Motor neuron (in vitro differentiated cells): ENCODE data around the gene HSD3B7. TPM values are rescaled to one million over a fixed set of nuclear protein-coding genes. Genes with fewer than 3 reads are reported as not detected.

Experiments used
- total RNA-seq, 8 experiments: library from RNA; unstranded; fragments of 300-600 nt; gene quantifications; 2 replicates each; pipeline versions ENCODE4 v1.2.3 to v1.2.4, GENCODE V29; 2022

Gene HSD3B7
- total RNA-seq, 8 experiments from 2014 or later: 0.67 to 68.7 (median 1.6) TPM

Other genes starting within 250 kb of the HSD3B7 start
- gene PHKG2, start 236.8 kb upstream of the HSD3B7 start, total RNA-seq: 10 to 100 TPM; 12.0 to 35.7 (median 18.6) TPM
- 10 to 100 TPM in 5 of 8 experiments, 1 to 10 TPM in 3; 4.5 to 24.1 (median 11.4) TPM for gene CFAP119, start 223.1 kb upstream of the HSD3B7 start, total RNA-seq
- 100 to 1,000 TPM in 2 of 8 experiments, 10 to 100 TPM in 6; 65.9 to 124 (median 90.3) TPM for gene RNF40, start 222.9 kb upstream of the HSD3B7 start, total RNA-seq
- gene ZNF629, start 198.0 kb upstream of the HSD3B7 start, total RNA-seq: 10 to 100 TPM in 7 of 8 experiments, 1 to 10 TPM in 1; 7.9 to 32.4 (median 21.1) TPM
- gene BCL7C, start 91.1 kb upstream of the HSD3B7 start, total RNA-seq: 10 to 100 TPM; 16.7 to 40.3 (median 20.5) TPM
- gene CTF1, start 88.6 kb upstream of the HSD3B7 start, total RNA-seq: 1 to 10 TPM in 2 of 8 experiments, under 1 TPM in 6; 0.38 to 2.9 (median 0.66) TPM
- gene FBXL19, start 61.6 kb upstream of the HSD3B7 start, total RNA-seq: 10 to 100 TPM; 10.4 to 49.8 (median 31.4) TPM
- 10 to 100 TPM in 3 of 8 experiments, 1 to 10 TPM in 5; 4.4 to 37.4 (median 6.8) TPM for gene ORAI3, start 36.1 kb upstream of the HSD3B7 start, total RNA-seq
- gene SETD1A, start 27.5 kb upstream of the HSD3B7 start, total RNA-seq: 10 to 100 TPM in 2 of 8 experiments, 1 to 10 TPM in 6; 3.5 to 17.0 (median 6.6) TPM
- 10 to 100 TPM in 4 of 8 experiments, 1 to 10 TPM in 2, under 1 TPM in 2; 0.45 to 20.9 (median 10.0) TPM for gene STX1B, start 25.4 kb downstream of the HSD3B7 start, total RNA-seq
- gene STX4, start 48.4 kb downstream of the HSD3B7 start, total RNA-seq: 10 to 100 TPM; 14.0 to 47.5 (median 24.3) TPM
- 10 to 100 TPM in 3 of 8 experiments, 1 to 10 TPM in 5; 7.5 to 17.6 (median 9.1) TPM for gene ZNF668, start 89.0 kb downstream of the HSD3B7 start, total RNA-seq
- gene ZNF646, start 89.2 kb downstream of the HSD3B7 start, total RNA-seq: 10 to 100 TPM in 7 of 8 experiments, 1 to 10 TPM in 1; 9.8 to 23.0 (median 12.6) TPM
- gene PRSS53, start 103.7 kb downstream of the HSD3B7 start, total RNA-seq: 1 to 10 TPM in 7 of 8 experiments, under 1 TPM in 1; 0.36 to 6.0 (median 3.5) TPM
- 100 to 1,000 TPM in 1 of 8 experiments, 10 to 100 TPM in 7; 53.8 to 109 (median 72.4) TPM for gene VKORC1, start 109.6 kb downstream of the HSD3B7 start, total RNA-seq
- 10 to 100 TPM; 14.1 to 46.8 (median 19.6) TPM for gene BCKDK, start 123.2 kb downstream of the HSD3B7 start, total RNA-seq
- gene KAT8, start 132.5 kb downstream of the HSD3B7 start, total RNA-seq: 10 to 100 TPM; 27.9 to 64.3 (median 54.0) TPM
- 1 to 10 TPM in 1 of 8 experiments, under 1 TPM in 6, not detected in 1; 0.21 to 1.1 (median 0.55) TPM for gene PRSS8, start 150.5 kb downstream of the HSD3B7 start, total RNA-seq
- 1 to 10 TPM in 3 of 8 experiments, under 1 TPM in 5; 0.36 to 3.8 (median 0.82) TPM for gene PRSS36, start 164.9 kb downstream of the HSD3B7 start, total RNA-seq
- 100 to 1,000 TPM in 3 of 8 experiments, 10 to 100 TPM in 5; 31.7 to 375 (median 75.1) TPM for gene FUS, start 194.9 kb downstream of the HSD3B7 start, total RNA-seq
- gene PYCARD, start 217.6 kb downstream of the HSD3B7 start, total RNA-seq: 10 to 100 TPM in 2 of 8 experiments, 1 to 10 TPM in 2, under 1 TPM in 4; 0.43 to 45.6 (median 1.2) TPM
- gene TRIM72, start 228.9 kb downstream of the HSD3B7 start, total RNA-seq: under 1 TPM in 7 of 8 experiments, not detected in 1; 0.05 to 0.57 (median 0.13) TPM
- under 1 TPM in 4 of 8 experiments, not detected in 4; 0.22 to 0.52 (median 0.39) TPM for gene PYDC1, start 231.9 kb downstream of the HSD3B7 start, total RNA-seq